Activated CD4-positive, alpha-beta T cell treated with anti-CD3 and anti-CD28 coated beads, Interleukin-10, Interleukin-2, amounts not matched to agents 100 ng/mL and 50 ng/mL, durations not matched to agents 16 hours and 8 hours (primary cell): ENCODE results near the gene KREMEN2.

Source experiments
- DNase-seq: peaks from one replicate; pipeline ENCODE4 v3.0.0-alpha.2; 2020

Gene KREMEN2

DNA sequence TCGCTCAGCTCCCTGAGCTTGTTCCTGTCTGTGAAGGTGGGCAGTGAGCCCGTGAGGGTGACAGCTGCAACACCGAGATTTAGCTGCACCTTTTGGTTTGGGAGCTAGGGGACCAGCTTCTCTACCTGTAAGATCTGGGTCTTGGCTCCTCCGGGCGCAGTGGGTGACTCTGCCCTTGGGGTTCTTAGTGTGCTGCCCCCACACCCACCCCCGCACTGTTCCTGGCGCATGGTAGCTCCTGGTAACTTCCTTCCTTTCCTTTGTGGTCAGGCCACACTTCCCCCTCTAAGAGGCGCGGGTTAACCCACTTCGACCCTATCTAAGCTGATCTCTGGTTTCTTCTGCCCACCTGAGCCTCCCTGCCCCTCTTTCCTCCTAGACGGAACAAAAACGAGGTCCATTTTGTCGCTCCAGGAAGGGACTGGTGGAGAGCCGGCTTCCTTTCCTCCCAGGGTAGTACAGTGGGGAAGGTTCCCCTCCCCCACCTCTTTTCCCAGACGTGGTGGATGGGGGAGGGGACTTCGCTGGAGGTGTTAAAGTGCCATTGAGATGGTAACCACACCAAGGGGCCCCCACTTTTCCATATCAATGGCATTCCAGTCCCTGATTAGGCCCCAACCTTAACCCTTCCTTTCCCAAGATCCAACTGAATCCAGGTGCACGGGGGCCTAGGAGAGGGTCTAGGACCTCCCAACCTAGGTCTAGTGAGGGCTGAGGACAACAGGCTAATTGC lies 44.0 kb downstream of the KREMEN2 start:
- DNase-seq: no peak

DNA sequence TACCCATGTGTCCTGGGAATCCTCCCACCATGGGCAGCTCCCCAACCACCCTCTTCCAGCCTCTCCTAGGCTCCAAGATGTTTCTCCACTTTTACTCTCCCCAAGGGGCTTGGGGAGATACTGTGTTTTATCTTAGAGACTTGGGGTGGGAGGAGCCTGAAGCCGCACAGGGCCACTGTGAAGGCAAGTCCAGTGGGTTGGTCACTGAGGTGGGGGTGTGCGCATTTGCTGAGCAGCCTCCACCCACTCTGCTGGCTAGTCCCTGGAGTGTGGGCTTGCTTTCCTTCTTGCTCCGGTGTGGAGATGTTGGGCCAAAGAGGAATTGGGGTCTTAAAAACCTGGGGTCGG lies 44.6 kb downstream of the KREMEN2 start:
- no peak for DNase-seq

DNA sequence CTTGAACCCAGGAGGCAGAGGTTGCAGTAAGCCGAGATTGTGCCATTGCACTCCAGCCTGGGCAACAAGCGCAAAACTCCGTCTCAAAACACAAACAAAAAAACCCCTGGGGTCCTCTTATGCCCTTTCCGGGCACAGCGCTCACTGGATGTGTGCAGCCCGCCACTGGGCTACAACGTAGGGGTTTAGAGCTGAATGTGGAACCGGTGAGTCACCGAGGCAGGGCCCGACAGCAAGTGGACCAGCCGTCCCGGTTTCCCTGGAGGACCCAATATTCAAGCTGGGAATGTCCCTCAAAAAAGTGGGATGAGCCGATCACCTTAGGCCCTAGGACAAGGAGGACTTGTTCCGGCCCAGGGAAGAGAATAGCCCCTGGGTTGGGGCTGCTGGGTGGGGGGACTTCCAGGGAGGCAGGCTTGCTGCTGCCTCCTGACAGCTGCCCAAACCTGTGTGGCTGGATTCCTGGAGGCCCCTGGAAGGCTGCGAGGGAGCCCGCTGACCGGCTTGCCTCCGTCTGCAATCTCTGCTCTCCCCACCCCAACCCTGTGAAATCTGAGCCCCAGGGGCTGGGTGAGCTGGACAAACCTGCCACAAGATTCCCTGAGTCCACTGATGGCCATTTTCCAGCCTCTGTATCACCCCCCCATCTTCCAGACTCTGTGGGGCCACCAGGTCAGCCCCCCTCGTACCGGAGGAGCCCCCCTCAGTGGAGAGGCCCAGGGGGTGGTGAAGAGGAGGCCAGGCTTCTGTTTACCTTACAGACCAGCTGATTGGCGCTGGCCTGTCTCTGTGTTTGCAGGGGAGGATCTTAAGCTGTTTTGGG lies 45.7 kb downstream of the KREMEN2 start:
- no peak for DNase-seq

DNA sequence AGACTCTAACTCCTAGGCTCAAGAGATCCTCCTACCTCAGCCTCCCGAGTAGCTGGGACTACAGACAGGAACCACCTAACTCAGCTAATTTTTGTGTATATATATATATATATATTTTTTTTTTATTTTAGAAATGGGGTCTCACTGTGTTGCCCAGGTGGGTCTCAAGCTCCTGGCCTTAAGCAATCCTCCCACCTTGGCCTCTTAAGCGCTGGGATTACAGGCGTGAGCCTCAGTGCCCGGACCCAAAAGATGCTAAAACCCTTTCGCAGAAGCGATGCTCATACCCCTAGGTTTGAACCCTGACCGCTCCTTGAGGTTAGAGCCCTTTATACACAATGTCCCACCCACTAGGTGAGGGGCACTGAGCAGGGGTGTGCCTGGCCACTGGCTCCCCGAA lies 46.4 kb downstream of the KREMEN2 start:
- no peak for DNase-seq

DNA sequence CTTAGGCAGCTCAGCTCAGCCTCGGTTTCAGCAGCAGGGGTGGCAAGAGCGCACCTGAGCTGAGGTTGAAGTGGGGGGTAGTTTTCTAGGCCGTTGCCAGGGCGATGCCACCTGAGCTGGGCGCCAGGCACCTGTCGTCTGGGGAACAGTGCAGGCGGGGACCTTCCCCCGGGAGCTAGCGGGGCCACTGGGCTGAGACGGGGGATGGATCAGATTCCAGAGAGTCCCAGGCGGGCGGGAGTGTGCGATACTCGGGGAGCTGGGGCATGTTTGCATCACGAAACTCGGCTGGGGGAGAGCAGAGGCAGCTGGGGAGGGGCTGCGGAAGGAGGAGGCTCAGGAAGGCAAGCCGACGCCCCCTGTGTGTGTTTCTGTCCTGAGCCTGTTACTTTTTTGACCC lies 48.2 kb downstream of the KREMEN2 start:
- no peak for DNase-seq

DNA sequence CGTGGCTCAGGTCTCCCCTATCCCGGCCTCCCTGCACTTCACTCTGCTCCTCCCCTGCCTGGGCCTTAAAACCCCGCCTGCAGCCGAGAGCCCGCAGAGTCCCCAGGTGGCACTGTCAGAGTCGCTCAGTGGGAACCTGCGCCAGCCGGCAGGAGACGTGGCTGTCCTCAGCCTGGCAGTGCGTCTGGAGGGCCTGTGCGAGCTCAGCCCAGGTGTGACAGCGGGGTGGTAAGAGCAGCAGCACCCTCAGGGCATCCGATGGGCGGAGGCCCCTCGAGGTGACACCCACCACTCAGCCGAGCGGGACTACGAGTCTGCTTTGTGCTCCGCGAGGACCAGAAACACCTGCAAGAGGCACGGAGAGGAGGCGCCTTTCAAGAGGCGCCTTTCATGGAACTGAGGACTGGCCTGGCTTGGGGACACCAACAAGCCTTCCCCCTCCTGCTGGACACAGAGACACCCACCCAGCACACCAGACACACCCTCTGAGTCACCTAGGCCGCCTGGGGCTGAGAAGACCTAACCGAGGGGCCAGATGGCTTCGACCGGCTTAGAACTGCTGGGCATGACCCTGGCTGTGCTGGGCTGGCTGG lies 48.8 kb downstream of the KREMEN2 start, which contains the start of gene CLDN9:
TSS of gene CLDN9 (plus strand) at position 96 of the 593 bp plus-strand sequence. CDS start at position 536, 440 bp downstream.
- no peak for DNase-seq

DNA sequence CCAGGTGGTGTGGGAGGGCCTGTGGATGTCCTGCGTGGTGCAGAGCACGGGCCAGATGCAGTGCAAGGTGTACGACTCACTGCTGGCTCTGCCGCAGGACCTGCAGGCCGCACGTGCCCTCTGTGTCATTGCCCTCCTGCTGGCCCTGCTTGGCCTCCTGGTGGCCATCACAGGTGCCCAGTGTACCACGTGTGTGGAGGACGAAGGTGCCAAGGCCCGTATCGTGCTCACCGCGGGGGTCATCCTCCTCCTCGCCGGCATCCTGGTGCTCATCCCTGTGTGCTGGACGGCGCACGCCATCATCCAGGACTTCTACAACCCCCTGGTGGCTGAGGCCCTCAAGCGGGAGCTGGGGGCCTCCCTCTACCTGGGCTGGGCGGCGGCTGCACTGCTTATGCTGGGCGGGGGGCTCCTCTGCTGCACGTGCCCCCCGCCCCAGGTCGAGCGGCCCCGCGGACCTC lies 49.4 kb downstream of the KREMEN2 start:
- DNase-seq: no peak

DNA sequence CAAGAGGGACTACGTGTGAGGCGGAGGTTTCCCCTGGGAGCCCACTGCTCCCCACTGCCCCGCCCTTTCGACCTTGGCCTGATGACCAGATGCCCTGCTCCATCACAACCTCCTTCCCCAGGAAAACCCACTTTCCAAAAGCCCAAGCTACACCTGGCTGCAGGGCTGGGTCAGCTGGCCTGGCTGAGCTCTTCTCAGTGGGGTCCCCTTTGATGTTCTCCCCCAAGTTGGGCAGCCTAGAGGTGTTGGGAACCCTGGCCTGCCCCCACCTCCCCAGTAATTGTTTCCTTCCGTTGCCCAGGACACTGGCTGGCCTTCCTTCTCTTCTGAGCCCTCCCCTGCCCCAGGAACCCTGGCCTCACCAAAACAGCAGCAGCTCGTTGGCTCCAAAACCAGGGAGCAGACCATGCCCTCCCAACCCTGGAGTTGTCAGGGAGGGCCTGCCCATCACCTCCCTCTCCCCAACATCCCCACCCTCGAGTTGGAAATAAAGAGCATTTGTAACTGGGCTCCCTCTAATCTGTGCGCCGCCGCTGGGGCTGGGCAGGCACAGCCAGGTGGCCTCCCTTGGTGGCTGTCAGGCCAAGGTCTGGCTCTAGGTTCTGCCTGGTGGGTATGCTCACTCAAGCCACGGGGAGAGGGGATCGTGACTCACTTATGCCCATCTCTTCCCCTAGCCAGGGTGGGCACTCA lies 50.1 kb downstream of the KREMEN2 start:
- DNase-seq: no peak

DNA sequence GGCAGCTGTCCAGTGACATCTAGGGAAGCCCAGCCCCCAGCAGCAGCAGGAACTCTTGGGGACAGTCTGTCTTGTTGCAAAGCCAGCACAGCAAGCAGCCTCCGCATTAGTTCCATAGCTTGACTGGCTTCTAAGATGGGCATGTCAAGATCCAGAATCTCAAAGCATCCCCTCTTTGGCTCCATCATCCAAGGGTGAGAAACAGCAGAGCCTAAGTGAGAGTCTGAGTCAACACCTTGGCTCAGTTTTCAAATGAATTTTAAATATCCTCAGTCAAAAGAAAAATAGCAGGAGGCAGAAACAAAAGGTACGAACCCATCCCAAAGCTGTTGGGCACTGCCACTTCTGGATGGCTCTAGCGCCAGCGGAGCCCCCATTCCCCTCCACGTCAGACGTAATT lies 50.9 kb downstream of the KREMEN2 start:
- DNase-seq: no peak

DNA sequence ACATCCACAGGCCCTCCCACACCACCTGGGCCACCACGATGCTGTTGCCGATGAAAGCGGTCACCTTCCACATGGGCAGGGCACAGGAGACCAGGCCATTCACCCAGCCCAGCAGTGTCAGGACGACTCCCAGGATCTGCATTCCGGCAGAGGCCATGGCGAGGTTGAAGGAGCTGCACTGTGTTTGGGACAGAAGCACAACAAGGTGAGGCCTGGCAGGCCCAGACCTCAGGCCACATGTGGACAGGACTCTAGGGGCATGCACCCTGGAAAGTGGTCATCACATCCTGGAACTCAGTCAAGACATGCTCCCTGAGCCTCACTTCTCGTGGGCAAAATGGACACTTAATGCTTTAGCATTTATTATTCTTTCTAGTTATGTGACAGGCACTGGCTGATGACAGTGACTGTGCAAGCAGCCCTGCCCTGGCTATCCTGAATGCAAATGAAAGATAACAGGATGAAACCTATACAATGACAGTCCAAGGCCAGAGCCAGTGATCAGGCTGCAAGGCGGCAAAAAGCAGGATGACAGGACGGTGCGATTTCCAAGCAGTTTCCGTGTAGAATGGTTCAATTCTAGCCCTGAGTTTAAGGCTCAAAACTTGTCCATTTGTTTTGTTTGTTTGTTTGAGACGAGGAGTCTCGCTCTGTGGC lies 51.9 kb downstream of the KREMEN2 start:
- DNase-seq: no peak

DNA sequence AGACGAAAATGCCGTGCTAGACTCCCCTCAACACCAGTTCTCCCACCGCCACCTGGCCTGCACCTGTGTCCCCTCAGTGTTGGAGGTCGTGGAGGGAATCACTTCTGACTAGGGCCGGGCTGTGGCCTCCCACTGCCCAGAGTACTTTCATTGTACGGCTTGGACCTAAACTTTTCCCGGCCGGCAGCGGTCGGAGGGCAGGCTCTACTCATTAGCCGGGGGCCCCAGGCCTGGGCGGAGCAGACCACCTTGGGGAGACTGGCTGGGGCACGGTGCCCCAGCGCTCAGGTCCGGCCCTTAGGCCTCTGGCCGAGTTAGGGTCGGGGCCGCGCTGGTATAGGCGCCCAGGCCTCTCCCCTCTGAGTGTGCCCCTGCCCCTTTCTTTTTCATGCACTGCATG lies 53.3 kb downstream of the KREMEN2 start:
- no peak for DNase-seq
